ENCODE measurements around the gene VPS52. TPM values are rescaled to one million over a fixed set of nuclear protein-coding genes. Genes with fewer than 3 reads are reported as not detected.
A peak's percentile ranks its signal among the peaks of the same experiment; 100 is the strongest.
"Not testable (repeated sequence)": the region's sequence is repeated elsewhere in the genome, so short reads cannot be mapped to it uniquely, and the experiment has no call there.

VPS52 gene
- total RNA-seq, 1 experiment from 2014 or later, result 46.2 TPM

DNA sequence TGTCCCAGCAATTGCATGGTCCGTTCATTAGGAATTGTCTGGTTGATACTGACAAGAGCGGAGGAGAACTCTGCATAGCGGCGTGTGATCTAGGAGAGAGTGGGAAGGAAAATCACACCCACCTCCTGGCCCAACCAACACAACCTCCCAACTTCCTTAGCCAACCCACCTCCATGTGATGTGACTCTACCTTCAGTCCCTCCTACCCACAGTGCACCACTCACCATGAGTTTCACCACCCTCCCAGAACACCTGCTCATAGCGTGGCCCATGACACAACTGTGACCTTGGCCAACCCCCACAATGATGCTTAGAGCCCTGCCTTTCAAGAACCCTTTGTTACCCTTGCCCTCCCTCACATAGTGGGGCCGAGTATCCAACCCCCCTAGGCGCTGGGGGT, 7.7 kb downstream of the VPS52 start:
- no peaks in the 10 kb centered on the region for H4K20me1 ChIP-seq (ENCODE audit: insufficient read depth)
- no peak overlapping the region for H3K27ac ChIP-seq
- no peaks in the 10 kb centered on the region; the same call in 1 of the 2 replicates for H3K79me2 ChIP-seq (ENCODE audit: low read depth)
- H3K4me3 ChIP-seq, result no peak overlapping the region
- H3K4me1 ChIP-seq (replicated peaks; ENCODE audit: insufficient read depth), result peaks cover 27% of the 10 kb centered on the region
- no peaks in the 10 kb centered on the region for H3K9me2 ChIP-seq (ENCODE audit: insufficient read depth)
- H3K27me3 ChIP-seq (ENCODE audit: insufficient read depth, low read depth), result no peaks in the 10 kb centered on the region
- no peaks in the 10 kb centered on the region for H3K9me3 ChIP-seq (ENCODE audit: insufficient read depth, low read depth)
- H3K36me3 ChIP-seq (ENCODE audit: low read depth), result no peaks in the 10 kb centered on the region; the same call in 1 of the 2 replicates
- no peak overlapping the region for H2AFZ ChIP-seq
- no TSS peak for BruUV-seq (replicated peaks)
- peaks cover 29% of the 10 kb centered on the region for H3F3A ChIP-seq (ENCODE audit: insufficient read depth, low read depth)
- intact Hi-C loops (cut with micrococcal nuclease; ENCODE audit: unreplicated experiment), result no loop called here
- ChIA-PET CTCF (no interaction called here), POLR2A (ENCODE audit: unreplicated experiment) (no interaction called here)
- no peak overlapping the region for H3K4me2 ChIP-seq
- no peak for TF ChIP-seq EZH2 (IDR thresholded peaks at IDR 0.05; ENCODE audit: low read depth)
- TF ChIP-seq, protein P1, sequence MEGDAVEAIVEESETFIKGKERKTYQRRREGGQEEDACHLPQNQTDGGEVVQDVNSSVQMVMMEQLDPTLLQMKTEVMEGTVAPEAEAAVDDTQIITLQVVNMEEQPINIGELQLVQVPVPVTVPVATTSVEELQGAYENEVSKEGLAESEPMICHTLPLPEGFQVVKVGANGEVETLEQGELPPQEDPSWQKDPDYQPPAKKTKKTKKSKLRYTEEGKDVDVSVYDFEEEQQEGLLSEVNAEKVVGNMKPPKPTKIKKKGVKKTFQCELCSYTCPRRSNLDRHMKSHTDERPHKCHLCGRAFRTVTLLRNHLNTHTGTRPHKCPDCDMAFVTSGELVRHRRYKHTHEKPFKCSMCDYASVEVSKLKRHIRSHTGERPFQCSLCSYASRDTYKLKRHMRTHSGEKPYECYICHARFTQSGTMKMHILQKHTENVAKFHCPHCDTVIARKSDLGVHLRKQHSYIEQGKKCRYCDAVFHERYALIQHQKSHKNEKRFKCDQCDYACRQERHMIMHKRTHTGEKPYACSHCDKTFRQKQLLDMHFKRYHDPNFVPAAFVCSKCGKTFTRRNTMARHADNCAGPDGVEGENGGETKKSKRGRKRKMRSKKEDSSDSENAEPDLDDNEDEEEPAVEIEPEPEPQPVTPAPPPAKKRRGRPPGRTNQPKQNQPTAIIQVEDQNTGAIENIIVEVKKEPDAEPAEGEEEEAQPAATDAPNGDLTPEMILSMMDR (conservative IDR thresholded peaks at IDR 0.05), result no peak
- no peak for DNase-seq

DNA sequence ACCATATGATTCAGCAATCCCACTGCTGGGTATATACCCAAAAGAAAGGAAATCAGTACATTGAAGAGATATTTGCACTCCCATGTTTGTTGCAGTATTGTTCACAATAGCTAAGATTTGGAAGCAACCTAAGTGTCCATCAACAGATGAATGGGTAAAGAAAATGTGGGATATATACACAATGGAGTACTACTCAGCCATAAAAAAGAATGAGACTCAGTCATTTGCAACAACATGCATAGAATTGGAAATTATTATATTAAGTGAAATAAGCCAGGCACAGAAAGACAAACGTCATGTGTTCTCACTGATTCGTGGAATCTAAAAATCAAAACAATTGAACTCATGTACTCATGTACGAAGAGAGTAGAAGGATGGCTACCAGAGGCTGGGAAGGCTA, 9.2 kb downstream of the VPS52 start:
- H3K4me1 ChIP-seq (replicated peaks; ENCODE audit: insufficient read depth), result peaks cover 32% of the 10 kb centered on the region
- CTCF ChIA-PET, result interaction anchor here (0.6 kb wide), 1 partner anchor 39 kb away, joined by 5 read pairs; no protein-coding TSS in a partner anchor
- BruUV-seq (replicated peaks), result not testable (repeated sequence)

DNA sequence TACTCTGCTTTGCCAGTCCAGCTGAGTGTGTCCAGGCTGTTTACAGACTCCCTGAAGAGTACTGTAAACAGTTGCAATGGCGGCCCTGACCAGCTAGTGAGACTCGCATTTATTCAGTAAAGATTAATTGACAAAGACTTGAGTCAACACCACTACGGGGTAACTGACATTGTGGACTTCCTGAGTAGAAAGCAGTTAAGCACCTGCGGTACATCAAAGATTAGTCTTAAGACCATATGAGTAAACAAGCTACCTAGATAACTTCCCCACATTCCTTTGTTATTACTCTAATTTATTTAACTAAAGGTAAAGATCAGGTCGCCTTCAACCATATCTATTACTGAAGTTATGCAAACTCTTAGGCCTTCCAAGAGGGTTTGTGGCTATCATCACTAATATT, 12.6 kb downstream of the VPS52 start:
- POLR2A ChIA-PET (ENCODE audit: unreplicated experiment), result no interaction called here
- peaks cover 11% of the 10 kb centered on the region; the same call in 1 of the 2 replicates for H3K36me3 ChIP-seq (ENCODE audit: low read depth)
- peaks cover 32% of the 10 kb centered on the region for H3K4me1 ChIP-seq (replicated peaks; ENCODE audit: insufficient read depth)
- H3K9me3 ChIP-seq (ENCODE audit: insufficient read depth, low read depth), result 0 out of 2 replicates have a peak, but pooled peaks cover 5% of the 10 kb centered on the region
- no peaks in the 10 kb centered on the region for H4K20me1 ChIP-seq (ENCODE audit: insufficient read depth)
- H3K27me3 ChIP-seq (ENCODE audit: insufficient read depth, low read depth), result no peaks in the 10 kb centered on the region
- no peak overlapping the region for H3K4me3 ChIP-seq
- DNase-seq, result peak in 1 of 2 experiments; percentile 96
- H3K4me2 ChIP-seq, result 0 out of 2 replicates have a peak overlapping the region, but pooled peaks have one; percentile 1
- H2AFZ ChIP-seq, result no peak overlapping the region
- H3K27ac ChIP-seq, result peak overlapping the region; percentile 37; the same call in 1 of the 2 replicates
- peaks cover 37% of the 10 kb centered on the region for H3F3A ChIP-seq (ENCODE audit: insufficient read depth, low read depth)
- no TSS peak for BruUV-seq (replicated peaks)
- CTCF ChIA-PET, result no interaction called here
- TF ChIP-seq EZH2 (IDR thresholded peaks at IDR 0.05; ENCODE audit: low read depth), result no peak
- TF ChIP-seq, protein P1 (conservative IDR thresholded peaks at IDR 0.05), result no peak
- H3K79me2 ChIP-seq (ENCODE audit: low read depth), result no peaks in the 10 kb centered on the region; the same call in 1 of the 2 replicates
- intact Hi-C loops (cut with micrococcal nuclease; ENCODE audit: unreplicated experiment), result no loop called here
- H3K9me2 ChIP-seq (ENCODE audit: insufficient read depth), result no peaks in the 10 kb centered on the region

More for the DNA sequence above, 9.2 kb downstream of the VPS52 start:
- H3K27me3 ChIP-seq (ENCODE audit: insufficient read depth, low read depth); H3K79me2 ChIP-seq (ENCODE audit: low read depth); H3K9me2 ChIP-seq (ENCODE audit: insufficient read depth); H2AFZ ChIP-seq; intact Hi-C loops (cut with micrococcal nuclease; ENCODE audit: unreplicated experiment); DNase-seq; H3K36me3 ChIP-seq (ENCODE audit: low read depth); H3K4me3 ChIP-seq; H3K9me3 ChIP-seq (ENCODE audit: insufficient read depth, low read depth); H4K20me1 ChIP-seq (ENCODE audit: insufficient read depth); H3K27ac ChIP-seq; H3K4me2 ChIP-seq: not testable (repeated sequence)
- peaks cover 37% of the 10 kb centered on the region for H3F3A ChIP-seq (ENCODE audit: insufficient read depth, low read depth)
- POLR2A ChIA-PET (ENCODE audit: unreplicated experiment), result interaction anchor here (0.6 kb wide), 1 partner anchor 102 kb away, joined by 4 read pairs; no protein-coding TSS in a partner anchor

DNA sequence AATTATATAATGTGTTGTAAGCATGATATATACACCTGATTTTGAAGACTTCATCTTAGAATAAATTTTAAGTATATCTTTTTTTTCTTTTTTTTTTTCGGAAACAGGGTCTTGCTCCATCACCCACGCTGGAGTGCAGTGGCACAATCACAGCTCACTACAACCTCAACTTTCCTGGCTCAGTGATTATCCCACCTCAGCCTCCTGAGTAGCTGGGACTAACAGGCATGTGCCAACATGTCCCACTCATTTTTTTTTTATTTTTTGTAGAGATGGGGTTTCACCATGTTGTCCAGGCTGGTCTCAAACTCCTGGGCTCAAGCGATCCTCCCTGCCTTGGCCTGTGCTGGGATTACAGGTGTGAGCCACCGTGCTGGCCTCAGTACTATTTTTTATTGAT, 17.1 kb downstream of the VPS52 start:
- H3K9me2 ChIP-seq (ENCODE audit: insufficient read depth), result no peaks in the 10 kb centered on the region
- BruUV-seq (replicated peaks), result no TSS peak
- no peak for DNase-seq
- CTCF ChIA-PET, result no interaction called here
- intact Hi-C loops (cut with micrococcal nuclease; ENCODE audit: unreplicated experiment), result no loop called here
- peaks cover 33% of the 10 kb centered on the region for H3K4me1 ChIP-seq (replicated peaks; ENCODE audit: insufficient read depth)
- H3K36me3 ChIP-seq (ENCODE audit: low read depth), result peaks cover 23% of the 10 kb centered on the region; the same call in 1 of the 2 replicates
- no peaks in the 10 kb centered on the region for H4K20me1 ChIP-seq (ENCODE audit: insufficient read depth)
- H3K4me3 ChIP-seq, result no peak overlapping the region
- no peaks in the 10 kb centered on the region for H3K27me3 ChIP-seq (ENCODE audit: insufficient read depth, low read depth)
- H2AFZ ChIP-seq, result no peak overlapping the region
- TF ChIP-seq EZH2 (IDR thresholded peaks at IDR 0.05; ENCODE audit: low read depth), result no peak
- TF ChIP-seq, protein P1 (conservative IDR thresholded peaks at IDR 0.05), result no peak
- no peak overlapping the region for H3K4me2 ChIP-seq
- H3F3A ChIP-seq (ENCODE audit: insufficient read depth, low read depth), result peaks cover 40% of the 10 kb centered on the region
- POLR2A ChIA-PET (ENCODE audit: unreplicated experiment), result no interaction called here
- H3K27ac ChIP-seq, result no peak overlapping the region
- H3K9me3 ChIP-seq (ENCODE audit: insufficient read depth, low read depth), result 0 out of 2 replicates have a peak, but pooled peaks cover 5% of the 10 kb centered on the region
- H3K79me2 ChIP-seq (ENCODE audit: low read depth), result no peaks in the 10 kb centered on the region
